CD4-positive, alpha-beta T cell treated with Interleukin-21 for 1 hour (primary cell): ENCODE results near the gene SLC19A1.

Source experiments
- DNase-seq: peaks from one replicate; pipeline ENCODE4 v3.0.0-alpha.2; 2020

The SLC19A1 gene

DNA sequence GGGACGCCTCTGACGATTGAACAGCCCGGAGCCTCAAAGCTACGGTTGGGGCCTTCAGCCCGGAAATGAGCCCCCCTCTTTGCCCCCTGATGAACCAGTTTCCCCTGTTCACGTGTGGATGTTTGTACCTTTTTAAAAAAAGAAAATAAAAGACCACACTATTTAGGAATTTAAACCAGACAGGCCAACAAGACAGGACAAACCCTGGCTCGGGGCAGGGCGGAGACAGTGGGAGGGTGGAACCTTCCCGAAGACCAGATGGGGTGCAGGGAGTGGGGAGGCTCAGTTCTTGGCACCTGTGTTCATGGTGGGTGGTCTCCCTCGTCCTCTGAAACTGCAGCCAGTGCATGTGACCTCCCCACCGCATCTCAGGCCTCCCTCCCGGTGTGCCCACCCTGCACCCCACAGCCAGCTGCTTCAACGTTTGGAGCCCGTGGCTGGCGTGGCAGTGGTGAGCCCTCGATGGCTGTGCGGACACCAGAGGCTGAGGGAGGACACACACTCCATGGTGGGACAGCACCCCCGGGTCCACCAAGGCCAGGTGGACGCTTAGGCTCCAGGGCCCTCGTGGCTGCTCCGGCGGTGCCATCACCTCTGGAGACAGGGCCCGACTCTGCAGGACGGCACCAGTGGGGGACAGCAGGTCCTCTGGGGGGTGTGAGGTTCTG lies 91.7 kb downstream of the SLC19A1 start:
- no peak for DNase-seq

DNA sequence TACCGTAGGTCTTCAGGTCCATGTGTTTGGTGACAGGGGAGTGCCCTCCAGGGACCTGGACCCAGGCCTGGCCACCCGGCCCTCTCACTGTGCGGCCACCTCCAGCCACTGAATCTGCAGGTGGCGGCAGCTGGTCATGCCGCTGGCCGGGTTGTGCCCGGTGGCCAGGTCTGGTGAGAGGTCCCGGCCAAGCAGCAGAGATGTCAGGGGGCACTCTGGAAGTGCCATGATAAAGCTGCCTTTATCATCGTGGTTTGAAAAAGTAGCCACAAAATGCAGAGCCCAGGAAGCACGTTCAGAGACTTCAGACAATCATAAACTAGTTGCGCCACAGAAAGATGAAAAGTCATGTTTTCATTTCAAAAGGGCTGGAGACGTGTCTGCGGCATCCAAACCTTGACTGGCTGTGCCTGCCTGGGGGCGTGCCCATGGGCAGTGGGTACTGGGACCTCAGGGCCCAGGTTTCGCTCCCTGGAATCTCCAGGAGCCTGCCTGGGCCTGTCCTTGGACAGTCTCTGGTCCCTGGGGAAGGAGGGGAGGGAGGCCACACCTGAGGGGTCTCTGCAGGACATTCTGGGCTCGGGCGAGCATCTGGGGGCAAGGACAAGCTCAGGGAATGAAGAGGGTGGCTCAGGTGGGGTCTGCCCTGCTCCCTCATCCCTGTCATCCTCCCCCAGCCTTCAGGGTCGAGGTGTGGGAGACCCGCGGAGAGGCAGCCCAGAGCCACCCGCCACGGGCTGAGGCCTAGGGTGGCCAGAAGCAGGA lies 92.4 kb downstream of the SLC19A1 start:
- DNase-seq: no peak

DNA sequence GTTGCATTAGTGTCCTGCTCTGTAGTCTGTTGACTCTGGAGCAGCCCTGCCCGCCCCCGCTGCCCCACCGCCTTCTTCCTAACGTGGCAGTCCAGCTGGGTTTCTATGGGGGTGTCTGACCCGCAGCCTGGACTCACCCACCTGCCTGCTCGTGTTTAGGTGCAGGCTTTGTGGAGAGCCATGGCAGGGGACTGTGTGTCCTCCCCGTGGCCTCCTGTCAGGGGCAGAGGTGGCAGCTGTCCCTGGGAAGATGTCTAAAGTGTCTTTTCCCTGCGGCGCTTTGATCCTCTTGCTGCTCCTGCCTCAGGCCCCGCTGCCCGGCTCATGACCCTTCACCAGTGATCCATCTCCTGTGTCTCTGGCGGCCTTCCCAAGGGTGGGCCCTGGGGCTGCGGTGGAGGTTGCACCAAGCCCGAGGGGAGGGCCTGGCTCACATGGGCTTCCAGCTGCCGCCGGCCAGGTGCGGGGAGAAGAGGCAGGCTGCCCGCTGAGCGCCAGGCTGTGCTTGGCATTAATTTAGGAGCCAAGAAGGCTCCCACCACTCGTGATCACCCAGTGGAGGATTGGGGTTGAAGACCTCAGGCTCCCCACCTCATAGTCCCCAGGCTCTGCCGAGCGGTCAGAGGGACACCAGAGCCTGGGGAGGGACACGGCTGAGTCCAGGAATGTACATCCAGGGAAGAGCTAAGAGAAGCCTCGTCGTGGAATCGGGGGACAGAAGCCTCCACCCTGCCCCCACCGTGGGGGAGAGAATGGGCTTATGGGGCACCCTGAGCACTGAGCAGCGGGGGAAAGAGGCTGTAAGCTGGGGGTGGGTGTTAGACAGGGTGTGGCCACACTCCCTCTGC lies 93.2 kb downstream of the SLC19A1 start:
- no peak for DNase-seq

DNA sequence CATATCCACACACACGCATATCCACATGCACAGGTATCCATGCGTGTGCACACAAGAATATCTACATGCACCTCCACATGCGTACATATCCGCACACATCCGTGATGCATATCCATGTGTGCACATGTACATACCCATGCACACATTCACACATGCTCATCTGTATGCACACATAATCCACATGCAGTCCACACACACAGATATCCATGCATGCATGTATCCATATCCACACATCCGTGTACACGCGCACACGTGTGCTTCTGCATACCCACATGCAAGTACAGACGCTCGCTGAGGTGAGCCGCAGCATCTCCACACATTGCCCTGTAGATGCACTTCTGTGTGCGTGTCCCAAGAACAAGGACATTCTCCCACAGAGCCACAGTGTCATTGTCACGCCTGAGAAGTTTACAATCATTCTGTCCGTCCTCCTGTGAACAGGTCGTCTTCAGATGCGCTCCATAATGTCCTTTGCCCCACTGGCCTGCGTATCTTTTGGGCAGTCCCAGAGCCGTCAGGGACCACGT lies 93.9 kb downstream of the SLC19A1 start:
- DNase-seq: no peak
